Ureter (tissue), 1 donor: ENCODE measurements around the gene MOSPD3. TPM values are rescaled to one million over a fixed set of nuclear protein-coding genes. Genes with fewer than 3 reads are reported as not detected.

ENCODE experiments used
- DNase-seq: peaks from one replicate; pipeline ENCODE4 v3.0.0-alpha.2; 2020; ENCODE audit warnings: low spot score
- total RNA-seq: library from RNA; stranded (reverse); gene quantifications from one replicate; pipeline ENCODE4 v1.2.4, GENCODE V29; 2023
- donor health status: DM: yes; HTN: yes; CAD: no.

Gene MOSPD3
- total RNA-seq, 1 donor from 2014 or later, result 18.0 TPM

- no peak for DNase-seq
Measured at GRCh38 chr7:100575746-100576383, 36.5 kb upstream of the MOSPD3 start.

- no peak for DNase-seq
Measured at GRCh38 chr7:100576384-100576993, 35.9 kb upstream of the MOSPD3 start.

- DNase-seq, result no peak
Measured at GRCh38 chr7:100577103-100577502, 35.2 kb upstream of the MOSPD3 start.

DNA sequence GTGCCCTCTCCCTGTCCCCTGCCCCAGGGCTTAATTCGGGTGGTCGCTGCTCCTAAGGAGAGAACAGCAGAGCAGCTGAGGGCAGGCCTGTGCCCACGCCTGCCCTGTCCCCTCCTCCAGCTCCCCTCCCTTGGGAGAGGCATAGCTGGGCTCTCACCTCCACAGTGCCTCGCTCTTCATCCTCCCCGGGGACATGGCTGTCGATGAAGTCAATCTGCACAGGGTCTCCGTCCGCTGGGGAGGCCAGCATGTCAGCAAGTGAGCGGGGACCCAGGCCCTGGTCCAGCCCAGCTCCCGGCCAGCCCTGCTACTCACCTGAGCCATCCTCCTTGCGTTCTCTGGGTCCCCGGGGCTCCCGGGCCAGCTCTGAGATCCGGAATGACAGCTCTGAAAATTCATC, 34.8 kb upstream of the MOSPD3 start:
- DNase-seq, result no peak

DNA sequence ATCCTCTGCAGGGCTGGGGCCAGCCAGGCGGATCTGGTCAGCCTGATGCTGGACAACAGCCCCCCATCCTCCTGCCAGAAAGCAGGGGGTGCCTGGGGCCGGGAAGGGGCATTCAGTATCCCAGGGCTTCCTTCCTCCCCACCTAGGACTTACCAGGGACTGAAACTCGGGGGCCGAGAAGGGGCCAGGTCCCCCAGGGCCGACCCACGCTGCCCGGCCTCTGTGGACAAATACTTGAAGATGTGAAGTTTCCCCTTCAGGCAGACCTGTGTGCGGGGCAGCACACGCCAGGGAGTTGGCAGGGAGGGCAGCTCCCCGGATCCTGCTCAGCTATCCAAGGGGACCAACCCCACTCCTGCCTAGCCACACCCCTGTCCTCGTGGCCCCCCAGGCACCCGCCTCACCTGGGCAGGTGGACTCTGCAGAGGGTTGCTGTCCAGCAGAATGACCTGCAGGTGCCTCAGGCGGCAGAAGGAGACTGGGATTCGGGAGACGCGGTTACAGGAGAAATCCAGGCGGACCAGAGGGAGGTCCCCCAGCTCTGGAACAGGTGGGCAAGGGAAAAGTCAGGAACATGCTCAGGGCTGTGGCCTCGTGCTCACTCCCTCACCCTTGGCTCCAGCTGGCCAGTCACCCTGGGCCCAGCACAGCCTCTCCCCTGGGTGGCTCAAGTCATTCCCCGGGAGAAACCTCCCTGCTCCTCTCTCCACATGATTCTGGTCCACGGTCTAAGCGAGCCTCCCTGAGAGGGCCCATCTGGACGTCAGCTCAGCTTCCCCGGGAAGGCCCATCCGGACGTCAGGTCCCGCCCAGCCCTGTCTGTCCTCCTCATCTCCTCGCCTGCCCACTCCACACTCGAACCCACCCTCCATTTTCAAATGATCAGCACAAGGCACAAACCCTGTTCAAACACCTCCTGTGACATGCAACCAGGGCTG, 33.8 kb upstream of the MOSPD3 start:
- no peak for DNase-seq

- DNase-seq, result no peak
Measured at GRCh38 chr7:100580466-100581283, 31.7 kb upstream of the MOSPD3 start.

- peak; percentile 79 for DNase-seq
Measured at GRCh38 chr7:100582041-100582579, 30.2 kb upstream of the MOSPD3 start.

DNA sequence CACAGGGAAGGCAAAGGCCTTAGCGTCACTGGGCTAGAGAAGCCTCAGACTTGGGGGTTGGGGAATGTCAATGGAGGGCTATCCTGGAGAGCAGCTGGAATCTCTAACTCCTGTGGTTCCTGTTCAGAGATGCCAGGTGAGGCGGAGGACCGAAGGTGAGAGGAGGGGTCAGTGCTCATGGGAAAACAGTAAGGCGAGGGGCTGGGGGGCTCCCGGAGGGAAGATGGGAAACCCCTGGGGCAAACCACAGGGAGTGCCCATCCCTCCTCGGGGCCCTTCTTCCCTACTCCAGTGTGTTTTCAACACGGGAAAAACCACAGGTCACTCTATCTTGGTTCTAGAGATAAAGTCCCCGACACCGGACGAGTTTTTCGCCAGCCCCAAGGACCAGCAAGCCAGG, 29.7 kb upstream of the MOSPD3 start:
- DNase-seq, result no peak

DNA sequence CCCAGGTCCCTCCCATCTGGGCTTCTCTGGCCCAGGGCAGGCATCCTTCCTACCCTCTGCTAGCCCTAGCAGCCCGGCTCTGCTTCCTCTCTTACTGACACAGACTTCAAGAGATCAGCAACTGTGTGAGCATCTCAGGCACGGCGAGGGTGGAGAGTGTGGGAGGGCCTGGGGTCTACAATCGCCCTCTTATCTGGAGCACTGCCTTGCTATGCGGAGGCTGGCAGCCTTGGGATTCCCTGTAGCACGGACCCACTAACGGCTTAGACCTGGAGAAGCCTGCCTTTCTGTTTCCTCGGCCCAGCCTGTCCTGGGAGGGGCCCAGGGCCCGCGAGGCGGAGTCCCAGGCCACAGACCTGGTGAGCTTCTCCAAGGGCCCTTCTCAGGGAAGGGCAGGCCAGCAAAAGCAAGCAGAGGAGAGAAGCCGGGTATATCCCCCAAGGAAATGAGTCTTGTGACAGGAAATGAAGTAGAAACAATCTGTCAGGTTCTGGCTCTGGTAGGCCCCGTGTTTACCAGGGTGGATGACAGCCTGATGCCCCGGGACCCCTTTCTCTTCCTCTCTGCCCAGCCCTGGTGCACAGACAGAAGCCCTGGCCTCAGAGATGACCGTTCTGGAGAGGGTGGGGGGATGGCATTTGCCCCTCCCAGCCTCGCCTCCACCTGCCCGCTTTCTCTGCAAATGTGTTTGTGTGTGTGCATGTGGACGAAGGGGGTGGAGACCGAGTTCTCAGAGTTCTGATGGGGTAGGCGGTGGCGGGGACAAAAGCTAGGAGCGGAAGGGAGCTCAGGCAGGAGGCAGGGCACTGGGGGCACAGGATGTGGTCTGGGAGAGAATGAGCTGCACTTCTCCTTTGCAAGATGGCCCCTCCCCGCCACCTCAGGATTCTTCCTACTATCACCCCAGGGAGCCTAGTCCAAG, 28.9 kb upstream of the MOSPD3 start:
- no peak for DNase-seq

GRCh38 chr7:100584054-100584682, 28.2 kb upstream of the MOSPD3 start:
- no peak for DNase-seq

GRCh38 chr7:100584683-100585510, 27.4 kb upstream of the MOSPD3 start:
- no peak for DNase-seq

DNA sequence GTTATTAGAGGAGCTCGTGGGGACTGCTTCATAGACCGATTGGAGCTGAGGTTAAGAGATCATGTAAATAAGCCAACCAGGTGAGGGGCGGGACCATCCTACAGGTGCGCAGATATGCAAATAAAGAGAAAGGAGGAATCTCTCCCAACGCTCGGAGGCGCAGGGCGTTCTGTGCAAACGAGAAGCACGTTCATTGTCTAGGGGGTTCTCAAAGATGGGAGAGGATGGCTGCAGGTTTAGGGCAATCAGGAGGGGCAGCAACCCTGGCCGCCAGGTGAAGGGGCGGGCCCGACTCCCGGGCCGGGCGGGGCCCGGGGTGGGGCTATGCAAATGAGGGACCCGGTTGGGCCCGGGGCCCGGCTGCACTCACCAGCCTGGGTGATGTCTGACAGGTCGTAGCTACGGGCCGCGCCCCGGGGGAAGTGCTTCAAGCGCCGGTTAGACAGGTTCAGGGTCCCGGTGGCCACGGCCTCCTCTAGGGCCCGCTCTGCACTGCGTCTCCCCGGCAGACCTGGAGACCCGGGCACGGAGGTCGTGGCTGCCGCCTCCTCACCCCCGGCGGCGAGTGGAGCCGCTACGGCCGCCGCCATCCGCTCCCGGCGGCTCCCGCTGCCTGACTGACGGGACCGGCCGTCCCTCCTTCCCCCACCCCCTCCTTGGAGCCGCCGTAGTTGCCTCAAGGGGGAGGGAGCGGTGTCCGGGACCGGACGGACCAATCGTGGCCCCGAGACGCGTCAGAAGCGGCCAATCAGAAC, 26.7 kb upstream of the MOSPD3 start, which contains the start of gene LRCH4:
LRCH4 (minus strand) TSS at position 619 of the 755 bp plus-strand sequence; CDS start at position 590, 29 bp downstream.
- DNase-seq, result peak; percentile 72

GRCh38 chr7:100586266-100587025, 25.9 kb upstream of the MOSPD3 start, which contains the start of gene FBXO24:
Gene FBXO24 (plus strand): TSS chr7:100586328. CDS start chr7:100586626, 298 bp downstream.
- DNase-seq, result peak; percentile 100

GRCh38 chr7:100588438-100588837, 23.9 kb upstream of the MOSPD3 start:
- no peak for DNase-seq

DNA sequence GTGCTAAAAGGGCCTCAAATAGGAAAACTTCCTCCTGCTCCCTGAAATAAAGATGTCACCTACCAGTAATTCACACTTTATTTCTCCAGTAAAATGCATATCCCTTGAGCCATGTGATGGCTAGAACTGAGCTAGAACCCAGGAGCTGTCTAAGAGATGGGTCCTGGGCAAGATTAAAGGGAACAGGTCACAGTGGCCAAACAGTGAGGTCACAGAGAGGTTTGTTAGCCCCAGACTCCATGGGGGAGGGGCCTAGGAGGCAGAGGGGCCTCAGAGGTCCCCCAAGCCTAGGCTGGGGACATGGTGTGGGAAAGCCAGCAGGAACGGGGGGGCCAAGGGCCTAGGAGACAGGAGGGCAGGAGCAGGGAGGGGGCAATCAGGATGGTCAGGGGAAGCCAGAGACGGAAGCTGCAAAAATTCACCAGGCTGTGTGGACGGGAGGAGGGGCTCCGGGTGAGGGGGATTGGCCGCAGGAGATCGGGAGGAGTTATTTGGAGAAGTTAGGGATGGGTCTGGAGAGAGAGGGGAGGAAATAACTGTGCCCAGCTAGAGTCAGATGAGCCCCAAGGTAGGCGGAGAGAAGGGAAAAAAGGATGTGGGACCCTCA, 22.9 kb upstream of the MOSPD3 start:
- DNase-seq, result no peak

DNA sequence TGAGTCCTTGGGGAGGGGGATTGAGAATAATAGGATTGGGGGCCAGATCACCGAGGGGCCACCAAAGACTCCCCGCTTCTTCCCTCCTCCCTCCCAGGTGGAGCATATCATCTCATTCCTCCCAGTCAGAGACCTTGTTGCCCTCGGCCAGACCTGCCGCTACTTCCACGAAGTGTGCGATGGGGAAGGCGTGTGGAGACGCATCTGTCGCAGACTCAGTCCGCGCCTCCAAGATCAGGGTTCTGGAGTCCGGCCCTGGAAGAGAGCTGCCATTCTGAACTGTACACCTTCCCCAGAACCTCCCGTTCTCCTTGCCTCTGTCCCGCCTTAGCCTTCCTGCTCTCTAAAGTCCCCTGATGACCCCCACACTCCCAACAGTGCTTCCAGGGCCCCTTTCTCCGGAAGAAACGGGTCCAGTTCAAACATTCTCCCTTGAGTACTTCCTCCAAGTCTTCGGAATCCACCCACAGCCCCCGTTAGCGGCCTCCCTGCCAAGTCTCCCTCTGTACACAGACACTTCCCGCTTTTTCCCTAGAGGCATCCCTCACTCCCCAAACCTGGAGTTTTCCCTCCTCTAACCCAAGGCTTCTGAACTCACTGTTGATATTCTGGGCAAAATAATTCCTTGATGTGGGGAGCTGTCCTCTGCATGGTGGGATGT, 22.1 kb upstream of the MOSPD3 start:
- DNase-seq, result no peak
